HCT116 (cell line): ENCODE results near the gene CFAP99. TPM values are rescaled to one million over a fixed set of nuclear protein-coding genes. Genes with fewer than 3 reads are reported as not detected.
A peak's percentile ranks its signal among the peaks of the same experiment; 100 is the strongest.

Source experiments
- ATAC-seq: fragments of 200-7000 bp; cut with Tn5 transposase; 2 replicates; pipeline ENCODE4 v1.9.1; 2020; ENCODE audit warnings: mild to moderate bottlenecking, moderate library complexity
- BruUV-seq: library from RNA; stranded (reverse); fragments of 400-500 nt; replicated peaks from 2 replicates; lab custom pipeline; 2021; lab: Mats Ljungman, UMichigan
- CTCF ChIA-PET: fragments of 300-600 bp; sonication (Branson Sonifier 250); formaldehyde crosslinking; loops from one replicate; lab custom pipeline; 2021; ENCODE audit warnings: antibody characterized with exemption; lab: Charles Lee
- POLR2A ChIA-PET: fragments of 300-600, 350-600 bp; sonication (Branson Sonifier 250); formaldehyde crosslinking; loops from one replicate; lab custom pipeline; 2021; ENCODE audit warnings: antibody characterized with exemption; lab: Charles Lee
- RAD21 ChIA-PET, 2 experiments: fragments of 300-600 bp; sonication (Branson Sonifier 250); formaldehyde crosslinking; loops; one replicate each; lab custom pipeline; 2023; ENCODE audit warnings: low total read pairs in 2 of 2; ENCODE audit not compliant: uncharacterized antibody in 2 of 2, unreplicated experiment in 2 of 2, low non-redundant PET in 1 of 2; lab: Charles Lee
- DNase-seq: peaks from one replicate; pipeline ENCODE4 v3.0.0-alpha.2; 2010; ENCODE audit warnings: low read depth, low spot score
- H2AFZ ChIP-seq: fragments of 200-600 bp; shearing (Covaris generic), sonication (generic); 2 replicates; pipeline ENCODE4 v1.6.1; 2017; ENCODE audit warnings: low read depth, mixed run types, mixed read lengths, antibody characterized with exemption, low read length; ENCODE audit not compliant: poor library complexity, severe bottlenecking
- H3K27ac ChIP-seq: 2 replicates; pipeline ENCODE4 v1.5.1; 2012; ENCODE audit warnings: low read depth, low read length
- H3K27me3 ChIP-seq: fragments of 200-600 bp; sonication (generic); 2 replicates; pipeline ENCODE4 v1.6.1; 2016; ENCODE audit warnings: mixed run types, low read length, mixed read lengths; ENCODE audit not compliant: insufficient read depth
- H3K36me3 ChIP-seq, 2 experiments: fragments of 200-500 bp in 1 of 2; fragments of 200-600 bp in 1 of 2; sonication (Bioruptor generic) in 1 of 2; sonication (generic) in 1 of 2; 2 replicates each; pipeline versions ENCODE4 v1.5.1 to v1.6.1; 2014 to 2016; ENCODE audit warnings: low read length in 2 of 2, inconsistent platforms in 1 of 2, mixed read lengths in 1 of 2, mixed run types in 1 of 2; ENCODE audit not compliant: insufficient read depth in 2 of 2, control insufficient read depth in 1 of 2
- H3K4me1 ChIP-seq, 2 experiments: fragments of 200-600 bp in 1 of 2; sonication (generic) in 1 of 2; 2 replicates each; pipeline versions ENCODE4 v1.5.1 to v1.6.1; 2012 to 2017; ENCODE audit warnings: low read length in 2 of 2, inconsistent platforms in 1 of 2, mild to moderate bottlenecking in 1 of 2, mixed read lengths in 1 of 2, mixed run types in 1 of 2, moderate library complexity in 1 of 2; ENCODE audit not compliant: insufficient read depth in 2 of 2, control insufficient read depth in 1 of 2
- H3K4me2 ChIP-seq: fragments of 200-600 bp; sonication (generic); 2 replicates; pipeline ENCODE4 v1.6.1; 2017; ENCODE audit warnings: mixed run types, low read length, mixed read lengths
- H3K4me3 ChIP-seq, 2 experiments: fragments of 200-600 bp in 1 of 2; sonication (generic) in 1 of 2; replicated peaks in 1 of 2; 2 replicates each; pipeline ENCODE4 v1.5.1; 2011 to 2016; ENCODE audit warnings: low read length in 2 of 2, control low read depth in 1 of 2, low read depth in 1 of 2, mild to moderate bottlenecking in 1 of 2, mixed read lengths in 1 of 2, mixed run types in 1 of 2
- H3K79me2 ChIP-seq: fragments of 200-600 bp; sonication (generic); 2 replicates; pipeline ENCODE4 v1.6.1; 2017; ENCODE audit warnings: mild to moderate bottlenecking, mixed run types, low read length, moderate library complexity, mixed read lengths; ENCODE audit not compliant: insufficient read depth
- H3K9ac ChIP-seq: fragments of 200-600 bp; sonication (generic); 2 replicates; pipeline ENCODE4 v1.6.1; 2016; ENCODE audit warnings: low read length, mixed read lengths
- H3K9me2 ChIP-seq: fragments of 200-600 bp; sonication (generic), shearing (Covaris generic); 2 replicates; pipeline ENCODE4 v1.6.1; 2017; ENCODE audit warnings: mixed run types, mild to moderate bottlenecking, moderate library complexity; ENCODE audit not compliant: insufficient read depth
- H3K9me3 ChIP-seq, 2 experiments: fragments of 200-500 bp in 1 of 2; fragments of 200-600 bp in 1 of 2; sonication (Bioruptor generic) in 1 of 2; sonication (generic) in 1 of 2; 2 replicates each; pipeline ENCODE4 v1.6.1; 2014 to 2017; ENCODE audit warnings: low read length in 2 of 2, mixed read lengths in 2 of 2, inconsistent platforms in 1 of 2, low read depth in 1 of 2, mild to moderate bottlenecking in 1 of 2, mixed run types in 1 of 2, moderate library complexity in 1 of 2; ENCODE audit not compliant: control insufficient read depth in 1 of 2, insufficient read depth in 1 of 2
- H4K20me1 ChIP-seq: fragments of 200-600 bp; sonication (generic), shearing (Covaris generic); 2 replicates; pipeline ENCODE4 v1.6.1; 2017; ENCODE audit warnings: mixed run types, mild to moderate bottlenecking, moderate library complexity; ENCODE audit not compliant: insufficient read depth
- ATF3 ChIP-seq: IDR thresholded peaks from 2 replicates; pipeline ENCODE4 v1.6.1; 2012
- CEBPB ChIP-seq: IDR thresholded peaks from 2 replicates; pipeline ENCODE4 v1.6.1; 2012; ENCODE audit warnings: low read depth
- CTCF ChIP-seq, 3 experiments: fragments of 200-600 bp in 1 of 3; sonication (generic) in 1 of 3; IDR thresholded peaks in 2 of 3; conservative IDR thresholded peaks in 1 of 3; 2 replicates each; pipeline ENCODE4 v1.5.1; 2012 to 2017; ENCODE audit warnings: low read depth in 2 of 3, low read length in 2 of 3, antibody characterized with exemption in 1 of 3, borderline replicate concordance in 1 of 3, control low read depth in 1 of 3, mild to moderate bottlenecking in 1 of 3, mixed read lengths in 1 of 3, mixed run types in 1 of 3, moderate library complexity in 1 of 3; ENCODE audit not compliant: insufficient read depth in 1 of 3
- ELF1 ChIP-seq: IDR thresholded peaks from 2 replicates; pipeline ENCODE4 v1.6.1; 2012; ENCODE audit warnings: low read depth, borderline replicate concordance
- EZH2 ChIP-seq: fragments of 200-600 bp; sonication (generic); IDR thresholded peaks from 2 replicates; pipeline ENCODE4 v1.6.1; 2017; ENCODE audit warnings: antibody characterized with exemption, mixed run types
- EZH2phosphoT487 ChIP-seq: fragments of 200-600 bp; IDR thresholded peaks from 2 replicates; pipeline ENCODE4 v1.6.1; 2018; ENCODE audit warnings: antibody characterized with exemption, borderline replicate concordance
- SRF ChIP-seq: IDR thresholded peaks from 2 replicates; pipeline ENCODE4 v1.6.1; 2012; ENCODE audit warnings: low read depth
- ZBTB33 ChIP-seq: IDR thresholded peaks from 2 replicates; pipeline ENCODE4 v1.6.1; 2011; ENCODE audit warnings: mild to moderate bottlenecking, low read length, moderate library complexity; ENCODE audit not compliant: insufficient replicate concordance; ENCODE audit errors: extremely low read depth
- ZFX ChIP-seq: fragments of 450-650 bp; IDR thresholded peaks from 2 replicates; pipeline ENCODE4 v1.6.1; 2017
- intact Hi-C: fragments of 100-400 bp; cut with micrococcal nuclease; formaldehyde crosslinking; loops from 2 replicates; pipeline ENCODE4 v1.10.0; 2022
- total RNA-seq: library from RNA; stranded (reverse); gene quantifications from one replicate; pipeline ENCODE4 v1.2.1, GENCODE V29; 2021; ENCODE audit not compliant: unreplicated experiment

The CFAP99 gene
- total RNA-seq, 1 experiment from 2014 or later = 0.42 TPM

- RAD21 ChIA-PET = no interaction called here
- DNase-seq = no peak
- TF ChIP-seq CEBPB = no peak
- TF ChIP-seq EZH2 = no peak
- TF ChIP-seq CTCF (IDR thresholded peaks at IDR 0.05 in 2 of 3, conservative IDR thresholded peaks at IDR 0.05 in 1 of 3; ENCODE audit: borderline replicate concordance in 1 of 3, insufficient read depth in 1 of 3, low read depth in 2 of 3, low read length in 2 of 3) = no peak
- no peak for TF ChIP-seq SRF
- TF ChIP-seq ATF3 = no peak
- TF ChIP-seq EZH2phosphoT487 = no peak
- TF ChIP-seq ZBTB33 = no peak
- TF ChIP-seq ELF1 = no peak
- no peak for TF ChIP-seq ZFX
- TF ChIP-seq, all 23 proteins: peak for 0
- Histone ChIP-seq H4K20me1 (peaks cover 37% of the 10 kb centered on the region; the same call in 1 of the 2 replicates), H3K9ac (no peak overlapping the region), H3K4me2 (no peak overlapping the region), H3K36me3 (peaks cover 0 to 15% of the 10 kb centered on the region in 2 experiments; a peak in 2 of 4 replicates), H3K9me3 (no peaks in the 10 kb centered on the region), H3K4me1 (no peaks in the 10 kb centered on the region), H3K9me2 (no peaks in the 10 kb centered on the region), H3K27ac (no peak overlapping the region), H3K4me3 (no peak overlapping the region), H3K79me2 (peaks cover 100% of the 10 kb centered on the region), H2AFZ (no peak overlapping the region), H3K27me3 (no peaks in the 10 kb centered on the region)
- TSS peak; percentile 2 for BruUV-seq
- ChIA-PET POLR2A (no interaction called here), CTCF (no interaction called here)
- ATAC-seq = peak; percentile 25; the same call in 1 of the 2 replicates
- intact Hi-C loops = no loop called here
These were observed 59.5 kb downstream of the CFAP99 start for GRCh38 chr4:2478229-2478628.
